GM18951 (cell line): ENCODE data around the gene CSMD2.

ENCODE experiments used
- POLR2A ChIP-seq: IDR thresholded peaks from 4 replicates; pipeline ENCODE4 v1.6.1; 2011; ENCODE audit warnings: mild to moderate bottlenecking; ENCODE audit not compliant: insufficient read length, insufficient read depth; ENCODE audit errors: extremely low read depth
- in situ Hi-C: fragments of 300-500 bp; cut with MboI; formaldehyde crosslinking; loops from one replicate; pipeline ENCODE4 v1.12.0; 2022; ENCODE audit warnings: low sequenced_read_pairs, mixed read lengths, inconsistent platforms; ENCODE audit not compliant: unreplicated experiment

The CSMD2 gene

GRCh38 chr1:33930346-33931110, 234.5 kb downstream of the CSMD2 start:
- in situ Hi-C loops: no loop called here
- TF ChIP-seq POLR2A: no peak

GRCh38 chr1:33928251-33928650, 236.8 kb downstream of the CSMD2 start:
- no peak for TF ChIP-seq POLR2A
- in situ Hi-C loops: no loop called here

- in situ Hi-C loops: no loop called here
- TF ChIP-seq POLR2A: no peak
Observed at GRCh38 chr1:33927721-33928120, 237.3 kb downstream of the CSMD2 start.

- no peak for TF ChIP-seq POLR2A
- in situ Hi-C loops: no loop called here
Observed at GRCh38 chr1:33925586-33925985, 239.4 kb downstream of the CSMD2 start.

GRCh38 chr1:33921281-33921680, 243.7 kb downstream of the CSMD2 start:
- in situ Hi-C loops: no loop called here

GRCh38 chr1:33918368-33918767, 246.7 kb downstream of the CSMD2 start:
- no peak for TF ChIP-seq POLR2A
- in situ Hi-C loops: no loop called here

More at GRCh38 chr1:33921281-33921680, 243.7 kb downstream of the CSMD2 start:
- no peak for TF ChIP-seq POLR2A

GRCh38 chr1:33916786-33917185, 248.2 kb downstream of the CSMD2 start:
- in situ Hi-C loops: no loop called here
- TF ChIP-seq POLR2A: no peak

- in situ Hi-C loops: no loop called here
- TF ChIP-seq POLR2A: no peak
Observed at GRCh38 chr1:33914531-33914930, 250.5 kb downstream of the CSMD2 start.

GRCh38 chr1:33908324-33908956, 256.6 kb downstream of the CSMD2 start:
- TF ChIP-seq POLR2A: no peak
- in situ Hi-C loops: no loop called here

- TF ChIP-seq POLR2A: no peak
Observed at GRCh38 chr1:33906156-33906555, 258.9 kb downstream of the CSMD2 start.

GRCh38 chr1:33905241-33905640, 259.8 kb downstream of the CSMD2 start:
- in situ Hi-C loops: no loop called here
- no peak for TF ChIP-seq POLR2A

More at GRCh38 chr1:33906156-33906555, 258.9 kb downstream of the CSMD2 start:
- in situ Hi-C loops: no loop called here

- no peak for TF ChIP-seq POLR2A
- in situ Hi-C loops: no loop called here
Observed at GRCh38 chr1:33903210-33903589, 261.8 kb downstream of the CSMD2 start.

- no peak for TF ChIP-seq POLR2A
- in situ Hi-C loops: no loop called here
Observed at GRCh38 chr1:33902486-33903209, 262.4 kb downstream of the CSMD2 start.
